Measurements from ENCODE around the gene DCLK3. TPM values are rescaled to one million over a fixed set of nuclear protein-coding genes. Genes with fewer than 3 reads are reported as not detected.

Gene DCLK3
- total and polyA plus RNA-seq, 2 of the 8 experiments (the other 6 are each of a cell fraction or from before 2014, with no cell fraction given): 0.27 to 0.63 TPM

DNA sequence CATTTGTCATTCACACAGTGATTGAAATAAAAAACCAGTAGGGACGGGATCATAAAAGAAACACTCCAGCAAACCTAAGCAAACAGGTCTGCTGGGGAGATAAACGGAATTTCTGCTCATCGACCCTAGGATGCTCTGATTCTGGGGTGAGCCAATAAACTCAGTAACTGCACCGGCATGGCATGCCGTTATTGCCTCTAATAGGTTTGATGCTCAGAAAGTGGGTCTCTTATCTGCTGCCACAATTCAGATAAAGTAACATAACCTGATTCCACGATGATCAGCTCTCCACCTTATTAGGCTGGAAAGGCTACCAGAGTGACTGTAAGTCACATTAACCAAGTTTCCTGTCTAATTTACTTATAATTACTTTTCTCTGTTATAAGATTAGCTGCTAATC, 19.6 kb downstream of the DCLK3 start (continued):
- TF ChIP-seq, protein P1, sequence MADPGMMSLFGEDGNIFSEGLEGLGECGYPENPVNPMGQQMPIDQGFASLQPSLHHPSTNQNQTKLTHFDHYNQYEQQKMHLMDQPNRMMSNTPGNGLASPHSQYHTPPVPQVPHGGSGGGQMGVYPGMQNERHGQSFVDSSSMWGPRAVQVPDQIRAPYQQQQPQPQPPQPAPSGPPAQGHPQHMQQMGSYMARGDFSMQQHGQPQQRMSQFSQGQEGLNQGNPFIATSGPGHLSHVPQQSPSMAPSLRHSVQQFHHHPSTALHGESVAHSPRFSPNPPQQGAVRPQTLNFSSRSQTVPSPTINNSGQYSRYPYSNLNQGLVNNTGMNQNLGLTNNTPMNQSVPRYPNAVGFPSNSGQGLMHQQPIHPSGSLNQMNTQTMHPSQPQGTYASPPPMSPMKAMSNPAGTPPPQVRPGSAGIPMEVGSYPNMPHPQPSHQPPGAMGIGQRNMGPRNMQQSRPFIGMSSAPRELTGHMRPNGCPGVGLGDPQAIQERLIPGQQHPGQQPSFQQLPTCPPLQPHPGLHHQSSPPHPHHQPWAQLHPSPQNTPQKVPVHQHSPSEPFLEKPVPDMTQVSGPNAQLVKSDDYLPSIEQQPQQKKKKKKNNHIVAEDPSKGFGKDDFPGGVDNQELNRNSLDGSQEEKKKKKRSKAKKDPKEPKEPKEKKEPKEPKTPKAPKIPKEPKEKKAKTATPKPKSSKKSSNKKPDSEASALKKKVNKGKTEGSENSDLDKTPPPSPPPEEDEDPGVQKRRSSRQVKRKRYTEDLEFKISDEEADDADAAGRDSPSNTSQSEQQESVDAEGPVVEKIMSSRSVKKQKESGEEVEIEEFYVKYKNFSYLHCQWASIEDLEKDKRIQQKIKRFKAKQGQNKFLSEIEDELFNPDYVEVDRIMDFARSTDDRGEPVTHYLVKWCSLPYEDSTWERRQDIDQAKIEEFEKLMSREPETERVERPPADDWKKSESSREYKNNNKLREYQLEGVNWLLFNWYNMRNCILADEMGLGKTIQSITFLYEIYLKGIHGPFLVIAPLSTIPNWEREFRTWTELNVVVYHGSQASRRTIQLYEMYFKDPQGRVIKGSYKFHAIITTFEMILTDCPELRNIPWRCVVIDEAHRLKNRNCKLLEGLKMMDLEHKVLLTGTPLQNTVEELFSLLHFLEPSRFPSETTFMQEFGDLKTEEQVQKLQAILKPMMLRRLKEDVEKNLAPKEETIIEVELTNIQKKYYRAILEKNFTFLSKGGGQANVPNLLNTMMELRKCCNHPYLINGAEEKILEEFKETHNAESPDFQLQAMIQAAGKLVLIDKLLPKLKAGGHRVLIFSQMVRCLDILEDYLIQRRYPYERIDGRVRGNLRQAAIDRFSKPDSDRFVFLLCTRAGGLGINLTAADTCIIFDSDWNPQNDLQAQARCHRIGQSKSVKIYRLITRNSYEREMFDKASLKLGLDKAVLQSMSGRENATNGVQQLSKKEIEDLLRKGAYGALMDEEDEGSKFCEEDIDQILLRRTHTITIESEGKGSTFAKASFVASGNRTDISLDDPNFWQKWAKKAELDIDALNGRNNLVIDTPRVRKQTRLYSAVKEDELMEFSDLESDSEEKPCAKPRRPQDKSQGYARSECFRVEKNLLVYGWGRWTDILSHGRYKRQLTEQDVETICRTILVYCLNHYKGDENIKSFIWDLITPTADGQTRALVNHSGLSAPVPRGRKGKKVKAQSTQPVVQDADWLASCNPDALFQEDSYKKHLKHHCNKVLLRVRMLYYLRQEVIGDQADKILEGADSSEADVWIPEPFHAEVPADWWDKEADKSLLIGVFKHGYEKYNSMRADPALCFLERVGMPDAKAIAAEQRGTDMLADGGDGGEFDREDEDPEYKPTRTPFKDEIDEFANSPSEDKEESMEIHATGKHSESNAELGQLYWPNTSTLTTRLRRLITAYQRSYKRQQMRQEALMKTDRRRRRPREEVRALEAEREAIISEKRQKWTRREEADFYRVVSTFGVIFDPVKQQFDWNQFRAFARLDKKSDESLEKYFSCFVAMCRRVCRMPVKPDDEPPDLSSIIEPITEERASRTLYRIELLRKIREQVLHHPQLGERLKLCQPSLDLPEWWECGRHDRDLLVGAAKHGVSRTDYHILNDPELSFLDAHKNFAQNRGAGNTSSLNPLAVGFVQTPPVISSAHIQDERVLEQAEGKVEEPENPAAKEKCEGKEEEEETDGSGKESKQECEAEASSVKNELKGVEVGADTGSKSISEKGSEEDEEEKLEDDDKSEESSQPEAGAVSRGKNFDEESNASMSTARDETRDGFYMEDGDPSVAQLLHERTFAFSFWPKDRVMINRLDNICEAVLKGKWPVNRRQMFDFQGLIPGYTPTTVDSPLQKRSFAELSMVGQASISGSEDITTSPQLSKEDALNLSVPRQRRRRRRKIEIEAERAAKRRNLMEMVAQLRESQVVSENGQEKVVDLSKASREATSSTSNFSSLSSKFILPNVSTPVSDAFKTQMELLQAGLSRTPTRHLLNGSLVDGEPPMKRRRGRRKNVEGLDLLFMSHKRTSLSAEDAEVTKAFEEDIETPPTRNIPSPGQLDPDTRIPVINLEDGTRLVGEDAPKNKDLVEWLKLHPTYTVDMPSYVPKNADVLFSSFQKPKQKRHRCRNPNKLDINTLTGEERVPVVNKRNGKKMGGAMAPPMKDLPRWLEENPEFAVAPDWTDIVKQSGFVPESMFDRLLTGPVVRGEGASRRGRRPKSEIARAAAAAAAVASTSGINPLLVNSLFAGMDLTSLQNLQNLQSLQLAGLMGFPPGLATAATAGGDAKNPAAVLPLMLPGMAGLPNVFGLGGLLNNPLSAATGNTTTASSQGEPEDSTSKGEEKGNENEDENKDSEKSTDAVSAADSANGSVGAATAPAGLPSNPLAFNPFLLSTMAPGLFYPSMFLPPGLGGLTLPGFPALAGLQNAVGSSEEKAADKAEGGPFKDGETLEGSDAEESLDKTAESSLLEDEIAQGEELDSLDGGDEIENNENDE (IDR thresholded peaks at IDR 0.05; ENCODE audit: insufficient replicate concordance, low read length): no peak
- TF ChIP-seq KDM1A (IDR thresholded peaks at IDR 0.05; ENCODE audit: borderline replicate concordance, low read length): no peak
- no peak for TF ChIP-seq EP300 (IDR thresholded peaks at IDR 0.05; ENCODE audit: borderline replicate concordance in 1 of 2, low read depth in 2 of 2, low read length in 2 of 2)
- TF ChIP-seq JUN (IDR thresholded peaks at IDR 0.05; ENCODE audit: low read depth, low read length): no peak
- no peak for TF ChIP-seq NRF1 (IDR thresholded peaks at IDR 0.05; ENCODE audit: low read depth, low read length)
- no peak for TF ChIP-seq KDM4A (IDR thresholded peaks at IDR 0.05; ENCODE audit: low read depth, low read length, severe bottlenecking)
